VCaP (cell line): Measurements from ENCODE around the gene SPECC1L.

ENCODE experiments used
- H3K27ac ChIP-seq: fragments of 450-650 bp; 2 replicates; pipeline ENCODE4 v1.5.1; 2017
- CTCF ChIP-seq: fragments of 450-650 bp; conservative IDR thresholded peaks from 2 replicates; pipeline ENCODE4 v1.5.1; 2017; ENCODE audit warnings: mild to moderate bottlenecking, moderate library complexity

The SPECC1L gene

GRCh38 chr22:24422102-24422665 lies 151.6 kb downstream of the SPECC1L start:
- TF ChIP-seq CTCF, result no peak
- H3K27ac ChIP-seq, result no peak overlapping the region

DNA sequence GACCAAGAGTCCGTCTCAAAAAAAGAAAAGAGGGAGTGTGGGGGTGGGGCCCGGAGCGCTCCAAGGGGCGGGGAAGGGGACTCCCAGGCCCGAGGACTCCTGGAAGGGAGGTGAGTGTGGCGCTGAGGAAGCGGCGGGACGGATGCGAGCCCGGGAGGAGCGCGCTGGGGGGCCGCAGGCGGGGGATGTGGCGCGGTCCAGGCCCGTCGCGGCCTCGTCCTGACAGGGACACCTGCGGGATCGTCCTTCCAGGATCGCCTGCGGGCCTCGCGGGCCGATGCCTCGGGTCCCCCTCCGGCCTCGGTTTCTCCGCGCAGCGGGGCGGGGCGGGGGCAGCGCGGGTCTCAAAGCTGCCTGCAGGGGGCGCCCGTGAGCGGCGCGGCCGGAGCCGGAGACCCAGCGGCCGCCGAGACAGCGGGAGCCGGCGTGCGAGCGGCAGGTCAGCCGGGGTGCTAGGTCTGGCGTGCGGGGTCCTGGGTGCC lies 152.9 kb downstream of the SPECC1L start:
- TF ChIP-seq CTCF, result peak; percentile 84
- H3K27ac ChIP-seq, result no peak overlapping the region

GRCh38 chr22:24424001-24424900 lies 153.6 kb downstream of the SPECC1L start:
- peak; percentile 8 for TF ChIP-seq CTCF
- no peak overlapping the region for H3K27ac ChIP-seq

- no peak for TF ChIP-seq CTCF
- H3K27ac ChIP-seq, result no peak overlapping the region
Observed at GRCh38 chr22:24424901-24425775, 154.5 kb downstream of the SPECC1L start.

- TF ChIP-seq CTCF, result no peak
Observed at GRCh38 chr22:24426436-24426835, 155.8 kb downstream of the SPECC1L start.

GRCh38 chr22:24426851-24427499 lies 156.3 kb downstream of the SPECC1L start:
- H3K27ac ChIP-seq, result no peak overlapping the region
- TF ChIP-seq CTCF, result no peak

More at GRCh38 chr22:24426436-24426835, 155.8 kb downstream of the SPECC1L start:
- H3K27ac ChIP-seq, result no peak overlapping the region
